Measurements from ENCODE around the gene TRAPPC10.

TRAPPC10 gene

DNA sequence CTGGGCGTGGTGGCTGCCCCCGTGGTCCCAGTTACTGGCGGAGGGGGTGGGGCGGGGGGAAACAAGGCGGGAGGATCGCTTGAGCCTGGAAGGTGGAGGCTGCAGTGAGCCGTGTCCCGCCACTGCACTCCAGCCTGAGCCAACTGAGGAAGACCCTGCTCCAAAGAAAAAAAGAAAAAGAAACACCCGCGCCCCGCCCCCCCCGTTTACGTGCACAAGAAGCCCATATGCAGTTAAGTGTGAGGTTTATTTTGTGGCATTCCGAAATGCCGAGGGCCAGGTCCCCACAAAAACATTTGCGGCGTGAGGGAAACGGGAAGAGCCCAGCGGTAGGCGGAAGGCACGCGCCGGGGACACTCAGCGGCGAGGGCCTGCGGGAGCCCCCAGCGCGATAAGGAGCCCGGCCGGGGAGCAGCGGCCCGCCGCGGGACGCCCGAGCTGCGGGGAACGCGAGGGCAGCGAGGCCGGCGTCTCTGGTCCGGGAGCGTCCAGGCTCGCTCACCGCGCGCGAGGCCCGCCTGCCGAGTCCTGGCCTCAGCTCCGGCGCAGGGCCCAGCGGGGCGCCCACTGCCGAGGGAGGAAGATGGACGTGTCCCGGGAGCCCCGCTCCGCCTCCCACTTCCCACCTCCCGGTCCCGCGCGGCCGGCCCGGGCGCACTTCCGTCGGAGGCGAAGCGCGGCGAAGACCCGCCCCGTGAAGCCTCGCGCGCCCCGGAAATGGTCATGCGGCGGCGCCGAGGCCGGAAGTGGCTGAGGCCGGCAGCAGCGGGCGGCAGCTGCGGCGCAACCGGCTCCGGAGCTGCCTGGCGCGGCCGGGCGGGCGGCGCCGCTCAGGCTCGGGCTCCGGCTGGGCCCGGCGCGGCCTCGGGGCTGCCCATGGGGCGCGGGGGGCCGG lies at the start of gene TRAPPC10:
Gene TRAPPC10, plus strand, starts transcription at position 731 of the 895 bp plus-strand sequence. CDS start 185 bp downstream, outside the sequence.
- peak; percentile 82 for DNase-seq

- DNase-seq, result no peak
Measured at GRCh38 chr21:43965911-43966585, 46.1 kb upstream of the TRAPPC10 start.

DNA sequence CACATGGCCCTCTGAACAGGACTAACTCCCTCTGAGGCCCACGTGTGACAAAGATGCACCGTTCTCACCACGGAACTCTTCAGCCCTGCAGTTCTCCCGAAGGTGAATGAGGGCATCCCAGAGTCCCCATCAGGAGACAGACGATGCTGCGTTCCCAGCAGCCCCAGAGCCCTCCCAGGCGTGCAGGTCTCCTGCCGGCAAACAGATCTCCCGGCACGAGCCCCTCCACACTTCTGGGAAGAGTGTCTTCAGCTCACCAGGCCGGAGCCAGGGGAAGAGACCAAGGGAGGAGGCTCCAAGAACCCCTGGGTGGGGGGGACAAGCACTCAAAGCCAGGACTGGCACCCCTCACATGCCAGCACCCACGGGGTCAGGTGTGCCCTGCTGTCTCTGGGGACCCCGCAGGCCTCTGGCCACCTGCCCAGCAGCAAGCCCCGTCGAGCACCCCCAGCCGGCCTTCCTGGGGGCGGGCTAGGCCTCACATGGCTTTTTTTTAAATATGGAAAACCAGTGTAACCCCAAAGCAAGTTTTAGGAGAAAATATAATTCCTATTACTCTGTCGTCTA lies 45.1 kb upstream of the TRAPPC10 start:
- no peak for DNase-seq

GRCh38 chr21:43967981-43968380 lies 44.1 kb upstream of the TRAPPC10 start:
- no peak for DNase-seq

DNA sequence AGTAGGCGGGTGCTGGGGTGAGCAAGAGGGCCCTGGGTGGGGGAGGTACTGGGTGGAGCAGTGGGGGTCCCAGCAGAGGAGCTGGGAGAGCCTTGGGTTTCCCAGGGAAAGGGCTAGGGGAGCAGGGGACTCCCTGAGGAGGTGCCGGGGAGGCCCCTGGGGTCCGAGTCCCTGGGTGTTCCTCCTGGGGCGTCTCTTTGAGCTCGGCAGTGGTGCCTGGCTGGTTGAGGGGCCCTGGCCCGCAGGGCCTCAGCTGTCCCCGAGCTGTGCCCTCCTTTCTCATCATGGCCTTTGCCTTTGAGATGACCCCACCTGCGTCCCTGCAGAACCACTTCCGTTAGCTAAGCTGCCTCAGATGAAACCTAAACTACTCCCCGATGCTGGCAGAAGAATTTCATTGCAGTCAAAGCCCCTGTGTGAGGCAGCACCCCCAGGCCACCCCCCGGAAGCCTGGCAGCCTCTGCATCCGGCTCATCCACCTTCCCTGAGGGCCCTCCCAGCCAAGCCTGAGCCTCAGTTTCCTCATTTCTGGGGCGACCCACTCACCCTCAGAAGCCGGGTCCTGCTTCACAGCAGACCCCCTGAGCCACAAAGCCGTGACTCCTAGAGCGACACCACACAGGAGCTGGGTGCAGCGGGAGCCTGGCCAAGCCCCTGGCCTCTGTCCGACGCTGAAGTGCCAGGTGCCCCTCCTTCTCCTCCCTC lies 43.5 kb upstream of the TRAPPC10 start:
- DNase-seq, result no peak

- no peak for DNase-seq
Measured at GRCh38 chr21:43969115-43969444, 43.0 kb upstream of the TRAPPC10 start.

DNA sequence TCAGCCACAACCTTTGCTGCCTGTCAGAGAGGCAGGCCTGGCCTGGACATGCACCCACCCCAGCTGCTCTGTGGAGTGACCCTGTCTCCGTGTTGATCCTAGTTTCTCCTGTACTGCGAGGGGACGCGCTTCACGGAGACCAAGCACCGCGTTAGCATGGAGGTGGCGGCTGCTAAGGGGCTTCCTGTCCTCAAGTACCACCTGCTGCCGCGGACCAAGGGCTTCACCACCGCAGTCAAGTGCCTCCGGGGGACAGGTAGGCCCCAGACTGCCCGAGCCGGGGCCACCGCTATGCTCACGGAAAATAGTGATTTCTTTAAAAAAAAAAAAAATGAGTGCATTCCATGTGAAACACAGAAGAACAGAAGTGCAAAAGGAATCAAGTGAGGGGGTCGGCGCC lies 41.6 kb upstream of the TRAPPC10 start:
- DNase-seq, result no peak

DNA sequence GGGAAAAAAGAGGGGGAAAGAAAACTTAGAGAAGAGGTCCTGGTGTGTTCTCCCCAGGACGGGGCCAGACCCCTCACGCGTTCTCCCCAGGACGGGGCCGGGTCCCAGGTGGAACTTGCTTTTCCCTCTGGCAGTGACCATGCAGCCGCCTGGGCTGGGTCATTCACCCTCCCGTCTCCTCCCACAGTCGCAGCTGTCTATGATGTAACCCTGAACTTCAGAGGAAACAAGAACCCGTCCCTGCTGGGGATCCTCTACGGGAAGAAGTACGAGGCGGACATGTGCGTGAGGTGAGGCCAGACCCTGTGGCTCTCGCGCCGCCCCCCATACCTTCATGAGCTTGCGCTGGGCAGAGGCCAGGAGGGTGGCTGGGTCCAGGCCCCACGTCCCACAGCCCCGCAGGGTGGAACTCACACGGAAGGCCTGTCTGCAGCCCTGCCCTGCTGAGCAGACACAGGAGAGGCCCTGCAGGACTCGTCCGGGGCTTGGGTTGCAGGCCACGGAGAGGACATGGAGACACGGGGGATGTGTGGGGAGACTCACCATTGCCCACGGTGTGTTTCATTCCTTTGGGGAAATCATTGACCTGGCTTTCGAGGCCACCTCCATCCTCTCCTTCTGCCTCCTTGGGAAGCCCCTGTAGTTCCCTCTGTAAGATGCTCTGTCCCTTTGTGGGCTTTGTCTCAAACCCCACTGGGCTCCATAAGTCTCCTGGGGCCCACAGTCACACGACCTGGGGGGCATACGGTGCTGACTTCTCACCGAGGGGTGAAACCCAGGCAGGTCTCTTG lies 40.7 kb upstream of the TRAPPC10 start:
- DNase-seq, result no peak

DNA sequence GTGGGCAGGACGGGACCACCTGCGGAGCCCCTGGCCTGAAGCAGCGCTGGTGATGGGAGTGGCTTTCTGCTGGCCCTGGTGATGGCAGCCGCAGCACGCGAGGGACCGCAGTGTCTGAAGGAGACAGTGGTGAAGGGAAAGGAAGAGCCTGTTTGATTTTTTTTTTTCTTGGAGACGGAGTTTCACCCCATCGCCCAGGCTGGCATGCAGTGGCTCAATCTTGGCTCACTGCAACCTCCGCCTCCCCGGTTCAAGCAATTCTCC lies 40.2 kb upstream of the TRAPPC10 start:
- DNase-seq, result no peak

DNA sequence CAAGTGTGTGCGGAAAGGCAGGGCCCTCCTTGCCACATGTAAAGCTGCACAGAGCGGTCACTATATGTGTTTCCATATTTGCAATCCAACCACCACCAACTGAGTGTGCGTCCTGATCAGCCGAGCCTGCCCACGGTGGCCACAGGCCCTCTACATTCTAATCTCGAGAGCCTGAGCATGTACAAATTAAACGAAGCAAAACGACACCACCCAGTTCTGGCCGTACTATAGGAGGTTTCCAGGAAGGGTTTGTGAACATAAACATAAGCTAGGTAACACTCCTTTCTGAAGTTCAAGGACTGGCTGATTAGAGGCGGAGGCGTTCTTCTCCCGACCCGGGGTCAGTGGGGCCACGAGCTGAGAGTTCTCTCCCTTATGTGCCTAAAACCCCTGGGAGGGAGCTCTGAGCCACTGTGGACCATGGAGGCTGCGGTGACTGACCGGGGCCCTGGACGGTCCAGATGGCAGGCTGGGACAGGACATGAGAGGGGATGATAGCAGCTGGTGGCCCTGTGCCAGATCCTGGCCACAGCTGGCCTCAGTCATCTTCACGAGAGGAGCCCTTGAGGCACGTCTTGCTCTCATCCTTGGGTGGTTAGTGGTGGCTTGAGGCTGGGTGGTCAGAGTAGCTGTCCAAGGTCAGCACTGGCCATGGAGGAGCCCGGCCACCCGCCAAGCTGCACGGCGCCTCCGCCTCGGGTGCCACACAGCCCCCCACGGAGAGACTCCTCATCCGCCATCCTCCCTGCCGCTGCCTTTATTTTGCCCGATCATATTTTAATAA lies 39.1 kb upstream of the TRAPPC10 start:
- DNase-seq, result no peak

GRCh38 chr21:43973634-43973955 lies 38.5 kb upstream of the TRAPPC10 start:
- no peak for DNase-seq

DNA sequence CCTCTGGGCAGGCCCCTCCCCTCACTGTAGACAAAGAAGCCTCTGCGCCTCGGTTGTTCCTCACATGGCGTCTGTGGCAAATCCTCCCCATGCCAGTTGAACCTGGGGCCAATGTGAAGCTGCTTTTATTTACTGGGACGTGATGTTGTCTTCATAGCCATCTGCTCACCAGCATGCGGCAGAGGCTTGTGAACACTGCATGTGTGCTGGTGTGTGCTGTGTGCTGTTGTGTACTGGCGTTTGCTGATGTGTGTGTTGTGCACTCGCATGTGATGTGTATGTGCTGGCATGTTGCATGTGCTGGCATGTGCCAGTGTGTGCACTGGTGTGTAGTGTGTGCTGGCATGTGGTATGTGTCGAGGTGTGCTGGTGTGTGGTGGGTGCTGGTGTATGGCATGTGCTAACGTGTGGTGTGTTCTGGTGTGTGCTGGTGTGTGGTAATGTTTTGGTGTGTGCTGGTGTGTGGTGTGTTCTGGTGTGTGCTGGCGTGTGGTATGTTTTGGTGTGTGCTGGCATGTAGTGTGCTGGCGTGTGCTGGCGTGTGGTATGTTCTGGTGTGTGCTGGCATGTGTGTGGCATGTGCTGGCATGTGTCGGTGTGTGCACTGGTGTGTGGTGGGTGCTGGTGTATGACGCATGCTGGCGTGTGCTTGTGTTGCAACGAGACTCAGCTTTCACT lies 37.2 kb upstream of the TRAPPC10 start:
- DNase-seq, result no peak

GRCh38 chr21:43975469-43976098 lies 36.5 kb upstream of the TRAPPC10 start:
- peak; percentile 87 for DNase-seq

DNA sequence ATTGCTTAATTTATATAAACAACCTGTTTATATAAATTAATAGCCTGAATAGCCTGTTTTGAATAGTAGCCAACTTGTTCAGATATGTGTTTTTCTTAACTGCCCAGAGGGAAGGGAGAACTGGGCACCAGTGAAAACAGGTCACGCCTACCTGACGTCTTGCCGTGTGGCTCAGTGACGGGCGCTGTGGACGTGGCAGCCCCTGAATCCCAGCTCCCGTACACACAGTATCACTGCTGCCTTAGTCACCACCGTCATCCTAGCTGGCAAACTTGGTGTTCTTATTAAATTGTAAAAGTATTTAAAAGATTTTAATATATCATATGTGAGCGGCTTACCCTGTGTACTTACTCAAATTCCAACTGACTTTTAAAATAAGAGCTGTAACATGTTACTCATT lies 35.4 kb upstream of the TRAPPC10 start:
- no peak for DNase-seq

- DNase-seq, result no peak
Measured at GRCh38 chr21:43978060-43978459, 34.0 kb upstream of the TRAPPC10 start.

GRCh38 chr21:43979654-43980053 lies 32.5 kb upstream of the TRAPPC10 start:
- DNase-seq, result peak; percentile 25

- DNase-seq, result no peak
Measured at GRCh38 chr21:43981151-43981870, 30.8 kb upstream of the TRAPPC10 start.

GRCh38 chr21:43981871-43982210 lies 30.3 kb upstream of the TRAPPC10 start:
- no peak for DNase-seq

GRCh38 chr21:43982489-43983078 lies 29.5 kb upstream of the TRAPPC10 start:
- DNase-seq, result no peak

DNA sequence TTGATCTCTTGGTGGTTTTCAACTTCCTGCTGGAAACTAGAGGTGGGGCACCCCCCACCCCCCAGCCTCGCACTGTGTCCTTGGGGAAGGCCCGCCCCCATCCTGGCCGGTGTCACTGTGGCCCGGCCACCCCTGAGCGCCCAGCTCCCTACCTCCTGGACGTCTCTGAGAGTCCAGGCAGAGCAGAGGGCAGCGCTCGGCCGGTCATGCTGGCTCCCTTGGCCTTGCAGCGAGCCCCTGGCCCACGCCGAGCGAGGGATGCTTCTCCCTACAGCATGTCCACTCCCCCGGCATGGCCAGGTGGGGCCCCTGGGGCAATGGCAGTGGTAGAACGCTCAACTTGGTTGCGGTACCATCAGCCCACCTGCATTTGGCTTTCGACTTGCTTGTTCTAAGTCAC lies 28.7 kb upstream of the TRAPPC10 start:
- DNase-seq, result no peak
